Endothelial cell of umbilical vein (primary cell): ENCODE measurements around the gene SLC6A18. TPM values are rescaled to one million over a fixed set of nuclear protein-coding genes. Genes with fewer than 3 reads are reported as not detected.

Experiments used
- BruUV-seq: library from RNA; stranded (reverse); fragments of 400-500 nt; replicated peaks from 2 replicates; lab custom pipeline; 2021; lab: Mats Ljungman, UMichigan
- CTCF ChIA-PET: fragments of 300-600, 350-600 bp; sonication (Branson Sonifier 250); formaldehyde crosslinking; loops from one replicate; lab custom pipeline; 2021; ENCODE audit warnings: antibody characterized with exemption, inconsistent platforms; lab: Charles Lee
- POLR2A ChIA-PET: fragments of 300-600, 350-600 bp; sonication (Branson Sonifier 250); formaldehyde crosslinking; loops from one replicate; lab custom pipeline; 2021; ENCODE audit warnings: antibody characterized with exemption, inconsistent platforms; lab: Charles Lee
- DNase-seq: peaks from one replicate; pipeline ENCODE4 v3.0.0-alpha.2; 2011; ENCODE audit warnings: low read depth, low spot score
- FAIRE-seq: peaks from 2 replicates; lab custom pipeline; 2011; peaks lifted over from hg19 to GRCh38; lab: Jason Lieb, UNC
- H2AFZ ChIP-seq: 2 replicates; pipeline ENCODE4 v1.6.0; 2012; ENCODE audit warnings: low read depth, low read length, control low read depth, inconsistent platforms
- H3K27ac ChIP-seq: 2 replicates; pipeline ENCODE4 v1.5.1; 2011; ENCODE audit warnings: low read depth, mild to moderate bottlenecking, control low read depth, low read length, moderate library complexity; ENCODE audit not compliant: insufficient read depth
- H3K27me3 ChIP-seq, 2 experiments: 2 replicates each; pipeline versions ENCODE4 v1.6.0 to v1.6.1; 2011; ENCODE audit warnings: low read length in 2 of 2, mixed read lengths in 1 of 2; ENCODE audit not compliant: control insufficient read depth in 2 of 2, insufficient read depth in 2 of 2
- H3K36me3 ChIP-seq, 2 experiments: 2 replicates in 1 of 2; 3 replicates in 1 of 2; pipeline ENCODE4 v1.5.1; 2011; ENCODE audit warnings: low read length in 2 of 2, mild to moderate bottlenecking in 1 of 2, moderate library complexity in 1 of 2; ENCODE audit not compliant: control insufficient read depth in 2 of 2, insufficient read depth in 2 of 2; ENCODE audit errors: extremely low read depth in 1 of 2
- H3K4me1 ChIP-seq: 3 replicates; pipeline ENCODE4 v1.5.1; 2011; ENCODE audit warnings: mild to moderate bottlenecking, low read length; ENCODE audit not compliant: control insufficient read depth, insufficient read depth; ENCODE audit errors: extremely low read depth
- H3K4me2 ChIP-seq: 2 replicates; pipeline ENCODE4 v1.6.1; 2011; ENCODE audit warnings: low read length, control low read depth, mixed read lengths; ENCODE audit not compliant: insufficient read depth
- H3K4me3 ChIP-seq, 3 experiments: fragments of 200-600 bp in 1 of 3; sonication (generic), shearing (Covaris generic) in 1 of 3; replicated peaks in 1 of 3; 2 replicates each; pipeline ENCODE4 v1.5.1; 2011 to 2016; ENCODE audit warnings: control low read depth in 3 of 3, low read length in 3 of 3, mild to moderate bottlenecking in 2 of 3, inconsistent platforms in 1 of 3, low read depth in 1 of 3, moderate library complexity in 1 of 3; ENCODE audit not compliant: insufficient read depth in 1 of 3
- H3K79me2 ChIP-seq: 2 replicates; pipeline ENCODE4 v1.6.0; 2012; ENCODE audit warnings: low read length, inconsistent platforms; ENCODE audit not compliant: control insufficient read depth, insufficient read depth
- H3K9ac ChIP-seq: replicated peaks from 2 replicates; pipeline ENCODE3; 2011; ENCODE audit warnings: low read length, control low read depth; ENCODE audit not compliant: insufficient read depth; ENCODE audit errors: extremely low read depth
- H3K9me1 ChIP-seq: replicated peaks from 3 replicates; pipeline ENCODE4 v1.6.0; 2011; ENCODE audit warnings: mild to moderate bottlenecking, low read length; ENCODE audit not compliant: control insufficient read depth, insufficient read depth; ENCODE audit errors: extremely low read depth
- H3K9me3 ChIP-seq: replicated peaks from 2 replicates; pipeline ENCODE4 v1.5.1; 2012; ENCODE audit warnings: low read length, inconsistent platforms; ENCODE audit not compliant: control insufficient read depth, insufficient read depth
- H4K20me1 ChIP-seq: replicated peaks from 2 replicates; pipeline ENCODE3; 2011; ENCODE audit warnings: mild to moderate bottlenecking, low read length; ENCODE audit not compliant: control insufficient read depth, insufficient read depth; ENCODE audit errors: extremely low read depth
- EZH2 ChIP-seq: IDR thresholded peaks from 2 replicates; pipeline ENCODE4 v1.6.1; 2012; ENCODE audit warnings: borderline replicate concordance, low read depth, mild to moderate bottlenecking, moderate library complexity, low read length, inconsistent platforms; ENCODE audit not compliant: severe bottlenecking
- FOS ChIP-seq: IDR thresholded peaks from 2 replicates; pipeline ENCODE4 v1.6.1; 2011; ENCODE audit warnings: mild to moderate bottlenecking, low read length, moderate library complexity, borderline replicate concordance; ENCODE audit not compliant: insufficient read depth
- GATA2 ChIP-seq: IDR thresholded peaks from 2 replicates; pipeline ENCODE4 v1.7.0; 2011; ENCODE audit warnings: low read depth, mild to moderate bottlenecking, moderate library complexity, mixed read lengths, low read length; ENCODE audit not compliant: insufficient read length, insufficient read depth
- JUN ChIP-seq: IDR thresholded peaks from 2 replicates; pipeline ENCODE4 v1.6.1; 2011; ENCODE audit warnings: borderline replicate concordance, low read depth; ENCODE audit not compliant: insufficient read length, insufficient read depth
- MYC ChIP-seq: IDR thresholded peaks from one replicate; pipeline ENCODE4 v1.6.1; 2011; ENCODE audit warnings: mild to moderate bottlenecking, low read depth, low read length
- POLR2A ChIP-seq: IDR thresholded peaks from 2 replicates; pipeline ENCODE4 v1.6.1; 2012; ENCODE audit warnings: low read depth, mild to moderate bottlenecking, control low read depth, low read length
- POLR2AphosphoS5 ChIP-seq: IDR thresholded peaks from 2 replicates; pipeline ENCODE4 v1.6.1; 2012; ENCODE audit warnings: low read depth, mild to moderate bottlenecking, control low read depth, low read length, moderate library complexity; ENCODE audit not compliant: insufficient read depth
- dilution Hi-C: fragments of 300-500 bp; cut with MboI; formaldehyde crosslinking; loops from one replicate; pipeline ENCODE4 v1.15.0; 2019; ENCODE audit warnings: low sequenced_read_pairs; ENCODE audit not compliant: extremely low pct_ligation_motif_present
- intact Hi-C: fragments of 100-400 bp; cut with micrococcal nuclease; formaldehyde crosslinking; loops from one replicate; pipeline ENCODE4 v1.10.0; 2022
- polyA plus RNA-seq, 4 experiments: library from polyadenylated mRNA; depleted of rRNA in 3 of 4; stranded (reverse) in 3 of 4; unstranded in 1 of 4; fragments of >200 nt; gene quantifications; 2 replicates each; pipeline versions ENCODE4 v1.2.1 to v1.2.3, GENCODE V29; 2011 to 2012; ENCODE audit warnings: missing spikeins in 1 of 4
- total RNA-seq: library from RNA; stranded (reverse); gene quantifications from 2 replicates; pipeline ENCODE4 v1.2.3, GENCODE V29; 2021
- TF ChIP-seq, protein P1 (sequence below), 2 donors: IDR thresholded peaks; 1 replicate in 1 of 2; 2 replicates in 1 of 2; pipeline ENCODE4 v1.5.1; 2011; ENCODE audit warnings: low read length in 2 of 2, mild to moderate bottlenecking in 2 of 2, moderate library complexity in 2 of 2, control low read depth in 1 of 2, inconsistent platforms in 1 of 2, low read depth in 1 of 2; ENCODE audit not compliant: insufficient read depth in 1 of 2; ENCODE audit errors: extremely low read depth in 1 of 2
- TF ChIP-seq, protein P2 (sequence below): IDR thresholded peaks from 2 replicates; pipeline ENCODE4 v1.6.1; 2011; ENCODE audit not compliant: insufficient read depth, insufficient read length

SLC6A18 gene
- total and polyA plus RNA-seq, 2 donors (not counting 3 experiments of a cell fraction or from before 2014, with no cell fraction given): not detected

DNA sequence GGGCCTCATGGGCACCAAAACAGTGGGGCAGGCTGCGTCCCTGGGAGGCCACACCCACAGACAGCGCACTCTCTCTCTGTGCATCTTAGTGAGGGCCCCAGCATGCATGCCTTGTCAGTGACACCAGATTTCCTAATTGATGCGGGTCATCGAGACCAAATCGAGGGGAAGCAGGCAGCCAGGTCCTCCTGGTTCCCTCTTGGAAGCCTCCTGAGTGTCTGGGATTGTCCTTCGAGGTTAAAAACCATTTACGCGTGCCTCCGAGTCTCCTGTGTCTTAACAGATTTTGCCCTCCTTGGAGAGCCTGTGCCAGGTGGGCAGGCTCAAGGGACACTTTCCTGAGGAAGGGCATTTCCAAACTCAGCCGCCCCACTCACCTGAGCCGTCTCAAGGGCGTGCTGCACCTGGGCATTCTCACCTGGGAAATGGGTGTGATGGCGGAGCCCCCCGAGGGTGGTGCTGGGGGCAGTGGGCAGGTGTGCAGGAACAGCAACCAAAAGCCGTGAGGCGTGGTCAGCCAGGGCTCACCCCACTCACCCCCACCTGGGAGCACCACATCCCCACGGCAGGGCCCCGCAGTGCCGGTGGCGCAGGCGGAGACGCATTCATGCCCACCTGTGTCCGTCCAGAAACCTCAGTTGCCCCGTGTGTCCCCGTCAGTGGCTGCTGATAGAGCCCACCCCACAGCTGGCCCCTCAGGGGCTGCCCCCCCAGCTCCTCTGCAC is 21.1 kb upstream of the SLC6A18 start:
- H3K27me3 ChIP-seq: no peaks in the 10 kb centered on the region
- H3K9ac ChIP-seq: no peak overlapping the region
- H2AFZ ChIP-seq: no peak overlapping the region
- no peaks in the 10 kb centered on the region for H4K20me1 ChIP-seq
- BruUV-seq: no TSS peak
- no peak for TF ChIP-seq GATA2
- TF ChIP-seq FOS: no peak
- TF ChIP-seq JUN: no peak
- TF ChIP-seq POLR2A: no peak
- TF ChIP-seq POLR2AphosphoS5: no peak
- TF ChIP-seq, protein P1, sequence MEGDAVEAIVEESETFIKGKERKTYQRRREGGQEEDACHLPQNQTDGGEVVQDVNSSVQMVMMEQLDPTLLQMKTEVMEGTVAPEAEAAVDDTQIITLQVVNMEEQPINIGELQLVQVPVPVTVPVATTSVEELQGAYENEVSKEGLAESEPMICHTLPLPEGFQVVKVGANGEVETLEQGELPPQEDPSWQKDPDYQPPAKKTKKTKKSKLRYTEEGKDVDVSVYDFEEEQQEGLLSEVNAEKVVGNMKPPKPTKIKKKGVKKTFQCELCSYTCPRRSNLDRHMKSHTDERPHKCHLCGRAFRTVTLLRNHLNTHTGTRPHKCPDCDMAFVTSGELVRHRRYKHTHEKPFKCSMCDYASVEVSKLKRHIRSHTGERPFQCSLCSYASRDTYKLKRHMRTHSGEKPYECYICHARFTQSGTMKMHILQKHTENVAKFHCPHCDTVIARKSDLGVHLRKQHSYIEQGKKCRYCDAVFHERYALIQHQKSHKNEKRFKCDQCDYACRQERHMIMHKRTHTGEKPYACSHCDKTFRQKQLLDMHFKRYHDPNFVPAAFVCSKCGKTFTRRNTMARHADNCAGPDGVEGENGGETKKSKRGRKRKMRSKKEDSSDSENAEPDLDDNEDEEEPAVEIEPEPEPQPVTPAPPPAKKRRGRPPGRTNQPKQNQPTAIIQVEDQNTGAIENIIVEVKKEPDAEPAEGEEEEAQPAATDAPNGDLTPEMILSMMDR (IDR thresholded peaks at IDR 0.05; ENCODE audit: extremely low read depth in 1 of 2, insufficient read depth in 1 of 2, low read depth in 1 of 2, low read length in 2 of 2): no peak
- no peak for TF ChIP-seq MYC
- TF ChIP-seq, protein P2, sequence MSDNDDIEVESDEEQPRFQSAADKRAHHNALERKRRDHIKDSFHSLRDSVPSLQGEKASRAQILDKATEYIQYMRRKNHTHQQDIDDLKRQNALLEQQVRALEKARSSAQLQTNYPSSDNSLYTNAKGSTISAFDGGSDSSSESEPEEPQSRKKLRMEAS: no peak
- TF ChIP-seq EZH2: no peak
- H3K4me2 ChIP-seq: no peak overlapping the region
- DNase-seq (no peak), FAIRE-seq (no peak)
- H3K79me2 ChIP-seq: no peaks in the 10 kb centered on the region
- no peaks in the 10 kb centered on the region for H3K9me1 ChIP-seq
- H3K4me1 ChIP-seq: no peaks in the 10 kb centered on the region
- no peaks in the 10 kb centered on the region for H3K36me3 ChIP-seq
- CTCF ChIA-PET: interaction anchor here (0.7 kb wide), 1 partner anchor 250 kb away, joined by 3 read pairs; no protein-coding TSS in a partner anchor
- intact Hi-C loops: no loop called here
- H3K9me3 ChIP-seq: no peaks in the 10 kb centered on the region
- POLR2A ChIA-PET: no interaction called here
- dilution Hi-C loops: no loop called here
- no peak overlapping the region for H3K4me3 ChIP-seq
- no peak overlapping the region for H3K27ac ChIP-seq
